Stimulated activated CD4-positive, alpha-beta T cell treated with anti-CD3 and anti-CD28 coated beads, Interleukin-4, amount 100 ng/mL, for 1 hour (primary cell): Measurements from ENCODE around the gene STK40.

ENCODE experiments used
- DNase-seq: peaks from one replicate; pipeline ENCODE4 v3.0.0-alpha.2; 2020

STK40 gene

DNA sequence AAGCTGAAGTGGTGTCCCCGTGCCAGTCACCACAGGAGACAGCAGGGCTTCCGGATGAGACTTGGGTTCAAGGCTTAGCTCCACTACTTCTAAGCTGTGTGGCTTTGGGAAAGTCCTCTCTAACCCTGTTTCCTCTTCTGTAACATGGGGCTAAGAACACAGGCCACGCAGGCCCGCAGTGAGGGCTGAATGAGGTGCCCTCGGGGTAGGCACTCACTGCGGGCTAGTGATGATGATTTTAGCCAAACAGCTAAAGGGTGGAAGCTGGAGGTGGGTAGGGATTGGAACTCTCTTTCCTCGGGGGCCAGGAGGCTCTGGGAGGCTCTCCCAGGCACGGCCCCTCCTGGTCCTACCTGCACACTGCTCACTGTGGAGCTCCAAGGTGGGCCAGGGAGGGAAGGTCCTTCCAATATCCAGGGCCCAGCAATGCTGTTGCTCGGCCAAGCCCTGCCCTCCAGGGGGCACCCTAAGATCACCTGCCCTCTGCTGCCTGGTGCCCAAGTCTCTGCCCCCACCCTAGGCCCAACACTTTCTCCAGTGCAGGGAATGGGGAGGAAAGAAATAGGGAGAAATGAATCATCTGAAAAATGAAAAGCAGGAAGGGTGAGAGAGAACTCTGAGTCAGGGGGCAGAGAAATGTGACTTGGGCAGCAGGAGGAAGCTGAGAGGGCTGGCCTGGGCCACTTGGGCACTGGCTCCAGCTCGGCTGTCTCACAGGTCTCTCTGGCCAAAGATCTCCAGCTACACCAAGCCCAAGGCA, 43.1 kb downstream of the STK40 start:
- peak; percentile 60 for DNase-seq

DNA sequence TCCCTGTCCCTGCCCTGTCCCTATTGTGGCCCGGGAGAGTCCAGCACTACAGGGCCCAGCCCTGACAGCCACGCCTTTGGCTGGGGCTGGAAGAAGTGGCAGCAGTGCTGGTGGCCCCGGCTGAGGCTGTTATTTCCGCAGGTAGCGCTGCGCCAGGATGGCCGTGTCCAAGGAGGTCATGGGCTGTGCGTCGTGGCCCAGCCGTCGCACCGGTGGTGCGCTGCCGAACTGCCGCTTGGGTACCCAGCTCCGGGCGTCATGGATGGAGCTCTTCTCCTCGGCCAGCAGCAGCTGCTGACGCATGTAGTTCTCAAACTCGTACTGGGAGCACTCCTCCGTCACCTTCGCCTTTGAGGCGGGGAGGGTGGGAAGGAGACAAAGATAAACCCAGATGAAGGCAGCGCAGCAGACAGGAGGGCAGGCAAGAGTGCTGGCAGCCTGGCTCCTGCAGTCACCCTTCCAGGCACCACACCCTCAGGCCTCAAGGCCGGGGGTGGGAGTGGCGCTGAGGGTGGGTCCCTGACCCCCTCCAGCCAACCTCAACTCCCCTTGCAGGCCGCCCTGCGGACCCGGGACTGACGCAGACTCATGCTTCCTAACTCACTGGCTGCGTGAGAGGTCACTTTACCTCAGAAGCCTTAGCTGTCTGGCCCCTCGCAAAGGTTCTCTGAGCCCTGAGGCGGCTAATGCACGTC, 44.0 kb downstream of the STK40 start:
- no peak for DNase-seq

DNA sequence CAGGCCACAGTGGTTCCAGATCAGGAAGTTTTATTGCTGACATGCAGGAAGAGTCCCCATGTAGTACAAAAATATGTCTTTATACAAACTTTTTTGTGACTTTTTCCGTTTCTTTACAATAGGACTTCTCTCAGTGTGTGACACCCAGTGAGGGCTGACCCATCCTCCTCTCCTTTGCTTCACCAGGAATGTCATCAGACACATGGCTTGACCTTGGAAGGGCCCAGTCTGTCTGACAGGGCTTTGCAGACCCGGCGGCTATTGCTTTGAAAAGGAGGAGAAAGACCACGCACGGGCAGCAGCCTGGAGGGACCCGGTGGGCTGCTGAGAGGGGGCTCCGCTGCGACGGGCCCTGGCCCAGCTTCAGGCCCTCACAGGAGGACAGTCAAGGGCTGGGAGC, 46.1 kb downstream of the STK40 start:
- no peak for DNase-seq

DNA sequence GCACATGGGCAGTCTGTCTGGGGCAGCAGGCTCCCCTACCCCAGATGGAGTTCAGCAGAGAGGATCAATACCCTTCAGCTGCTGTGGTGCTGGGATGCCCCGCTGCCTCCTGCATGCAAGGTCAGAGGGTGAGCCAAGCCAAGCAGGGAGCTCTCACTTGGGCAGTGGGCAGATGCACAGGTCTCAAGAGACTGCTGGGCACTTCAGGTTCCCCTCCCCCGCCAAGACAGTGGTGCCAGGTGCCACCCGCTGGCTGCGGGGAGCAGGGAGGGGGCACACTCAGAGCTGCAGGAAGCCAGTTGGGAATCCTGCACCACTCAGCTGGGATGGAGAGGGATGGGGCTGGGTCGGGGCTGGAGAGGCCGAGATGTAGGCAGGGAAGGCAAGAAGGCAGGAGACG, 46.5 kb downstream of the STK40 start:
- no peak for DNase-seq

DNA sequence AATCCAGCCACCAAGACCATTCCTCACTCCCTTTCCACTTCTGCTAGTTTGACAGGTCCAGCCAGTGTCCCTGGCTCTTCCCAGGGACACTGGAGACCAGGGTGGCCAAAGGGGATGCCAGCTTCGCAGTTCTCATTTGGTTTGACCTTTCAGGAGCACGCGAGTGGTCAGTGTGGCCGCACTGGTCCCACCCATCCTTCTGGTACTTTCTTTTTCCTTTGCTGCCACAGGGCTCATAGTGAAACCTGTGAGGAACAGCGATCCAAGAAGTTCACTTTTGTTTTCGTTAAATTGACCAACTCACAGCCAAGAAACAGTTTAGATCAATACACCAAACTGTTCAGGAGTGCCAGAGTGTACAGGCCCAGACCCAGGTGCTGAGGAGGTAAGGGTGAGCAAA, 47.9 kb downstream of the STK40 start:
- no peak for DNase-seq

DNA sequence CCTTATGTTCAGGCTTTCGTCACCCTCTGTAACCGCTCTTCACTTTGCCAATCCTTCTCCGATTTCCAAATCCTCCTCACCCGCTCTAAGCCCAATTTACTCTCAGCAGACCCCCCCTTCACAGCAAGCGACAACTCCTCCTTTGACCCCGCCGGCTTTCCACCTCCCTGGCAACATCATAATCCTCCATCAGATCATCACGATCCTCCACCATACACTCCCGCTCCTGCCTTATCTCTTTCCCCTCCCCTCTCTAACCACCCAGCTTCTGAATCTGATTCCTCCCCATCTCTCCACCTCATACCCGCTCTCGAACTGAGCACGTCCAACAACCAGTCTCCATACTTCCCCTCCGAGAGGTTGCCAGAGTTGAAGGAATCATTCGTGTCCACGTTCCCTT, 54.8 kb downstream of the STK40 start:
- DNase-seq, result no peak

DNA sequence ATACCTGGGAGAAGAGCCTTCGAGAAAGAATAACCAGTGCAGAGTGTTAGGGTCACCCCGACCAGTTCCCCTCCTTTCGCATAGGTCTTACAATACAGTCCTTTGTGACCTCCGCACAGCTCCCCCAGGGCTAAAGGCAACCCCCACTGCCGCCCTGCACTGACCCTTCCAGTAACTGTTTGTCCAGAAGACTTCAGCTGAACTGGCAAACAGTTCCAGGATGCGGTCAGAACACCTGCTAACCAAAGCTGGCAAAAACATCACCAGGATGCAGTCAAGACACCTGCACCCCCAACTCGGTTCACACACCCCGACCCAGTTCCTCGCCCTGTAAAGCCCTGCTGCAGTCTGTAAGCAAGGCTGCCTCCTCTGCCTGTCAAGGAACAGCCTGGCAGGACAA, 55.9 kb downstream of the STK40 start:
- no peak for DNase-seq

DNA sequence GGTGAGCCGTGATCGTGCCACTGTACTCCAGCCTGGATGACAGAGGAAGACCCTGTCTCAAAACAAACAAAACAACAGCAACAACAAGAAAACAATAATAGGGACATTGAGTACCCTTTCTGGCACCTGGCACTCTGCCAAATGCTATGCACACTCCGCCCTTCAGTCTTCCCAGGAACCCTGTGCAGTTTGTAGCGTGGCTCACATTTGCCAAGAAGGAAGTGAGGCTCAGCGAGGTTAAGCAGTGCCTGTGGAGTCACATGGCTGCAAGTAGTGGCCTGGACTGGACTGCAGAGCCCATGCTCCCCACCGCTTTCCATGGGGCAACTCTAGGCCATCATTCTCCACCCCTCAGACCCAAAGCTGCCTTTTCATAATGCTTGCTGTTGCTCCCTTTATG, 57.0 kb downstream of the STK40 start:
- DNase-seq, result no peak

DNA sequence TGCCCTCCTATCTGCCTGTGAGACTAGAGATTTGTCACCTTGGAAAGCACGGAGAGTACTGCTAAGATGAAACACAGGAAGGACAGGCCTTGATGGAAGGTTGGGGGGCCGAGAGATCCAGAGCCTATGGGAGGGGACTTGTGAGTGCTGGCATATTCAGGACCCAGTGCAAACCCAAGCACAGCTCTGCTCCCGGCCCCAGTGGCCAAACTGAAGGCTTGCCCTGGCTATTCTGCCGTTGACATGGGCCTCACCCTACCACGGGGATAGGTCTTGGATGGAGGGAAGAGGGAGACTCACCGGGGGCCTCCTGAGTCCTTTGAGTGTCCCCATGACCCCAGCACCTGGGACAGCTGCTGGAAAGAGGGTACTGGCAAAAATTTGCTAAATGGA, 57.6 kb downstream of the STK40 start:
- DNase-seq, result no peak

DNA sequence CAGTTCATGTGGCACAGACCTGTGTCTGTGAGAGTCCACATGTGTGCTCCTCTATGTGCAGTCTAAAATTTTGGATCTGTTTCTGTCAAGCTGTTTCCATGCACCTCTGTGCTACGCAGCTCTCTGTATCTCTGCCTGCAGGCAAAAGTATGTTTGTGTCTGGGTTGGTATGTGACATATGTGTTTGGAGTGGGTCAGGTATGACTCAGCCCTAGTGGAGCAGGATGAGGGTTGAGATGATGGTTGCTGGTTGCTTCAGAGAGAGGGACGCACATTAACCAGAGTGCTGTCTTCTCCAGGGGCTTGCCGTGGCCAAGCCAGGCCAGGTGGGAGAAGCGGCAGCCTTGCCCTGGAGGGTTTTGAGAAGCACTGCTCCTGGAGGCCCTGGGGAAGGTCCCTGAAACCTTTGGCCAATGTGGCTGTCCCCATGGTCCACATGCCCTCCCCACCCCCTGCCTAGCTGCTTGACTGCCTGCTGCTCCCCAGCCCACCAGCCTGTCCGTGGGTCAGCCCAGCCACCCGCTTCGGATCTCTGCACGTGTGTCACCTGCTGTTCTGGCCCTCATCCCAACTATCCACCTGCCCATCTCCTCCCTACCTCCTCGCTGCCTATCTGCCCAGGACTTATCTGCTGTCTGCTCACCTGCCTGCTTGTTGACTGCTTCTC, 58.2 kb downstream of the STK40 start:
- DNase-seq, result no peak

DNA sequence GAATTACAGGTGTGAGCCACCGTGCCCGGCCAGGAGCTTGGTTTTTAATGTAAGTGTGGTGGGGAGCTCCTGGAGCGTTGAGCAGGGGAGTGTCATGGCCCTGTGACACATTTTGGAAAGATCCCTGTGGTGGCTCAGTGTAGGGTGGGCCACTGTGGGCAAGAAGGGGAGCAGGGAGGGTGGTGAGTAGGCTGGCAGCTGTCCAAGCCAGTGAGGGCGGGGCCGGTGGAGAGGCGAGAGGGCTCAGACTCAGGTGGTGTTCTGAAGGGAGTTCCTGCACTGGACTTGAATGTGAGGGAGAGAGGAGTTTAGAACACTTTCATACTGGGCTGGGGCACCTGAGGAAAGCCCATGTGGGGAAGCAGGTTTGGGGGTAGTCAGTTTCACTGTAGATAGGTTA, 59.2 kb downstream of the STK40 start:
- DNase-seq, result no peak

DNA sequence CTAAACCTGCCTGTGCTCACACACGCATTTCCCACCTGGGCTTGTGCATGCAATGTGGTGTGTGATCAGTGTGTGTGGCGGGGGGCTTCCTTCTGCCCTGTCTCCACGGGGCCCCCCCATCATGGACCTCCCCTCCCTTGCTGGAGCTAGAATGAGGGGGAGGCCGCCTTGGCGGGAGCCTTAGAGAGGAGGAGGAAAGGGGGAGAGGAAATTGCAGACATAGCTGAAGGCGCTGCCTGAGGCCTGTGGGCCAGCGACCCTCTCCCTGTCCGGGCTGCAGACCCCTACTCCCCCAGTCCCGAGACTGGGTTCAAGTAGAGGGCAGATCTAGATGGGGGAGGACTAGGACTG, 61.4 kb downstream of the STK40 start:
- no peak for DNase-seq

DNA sequence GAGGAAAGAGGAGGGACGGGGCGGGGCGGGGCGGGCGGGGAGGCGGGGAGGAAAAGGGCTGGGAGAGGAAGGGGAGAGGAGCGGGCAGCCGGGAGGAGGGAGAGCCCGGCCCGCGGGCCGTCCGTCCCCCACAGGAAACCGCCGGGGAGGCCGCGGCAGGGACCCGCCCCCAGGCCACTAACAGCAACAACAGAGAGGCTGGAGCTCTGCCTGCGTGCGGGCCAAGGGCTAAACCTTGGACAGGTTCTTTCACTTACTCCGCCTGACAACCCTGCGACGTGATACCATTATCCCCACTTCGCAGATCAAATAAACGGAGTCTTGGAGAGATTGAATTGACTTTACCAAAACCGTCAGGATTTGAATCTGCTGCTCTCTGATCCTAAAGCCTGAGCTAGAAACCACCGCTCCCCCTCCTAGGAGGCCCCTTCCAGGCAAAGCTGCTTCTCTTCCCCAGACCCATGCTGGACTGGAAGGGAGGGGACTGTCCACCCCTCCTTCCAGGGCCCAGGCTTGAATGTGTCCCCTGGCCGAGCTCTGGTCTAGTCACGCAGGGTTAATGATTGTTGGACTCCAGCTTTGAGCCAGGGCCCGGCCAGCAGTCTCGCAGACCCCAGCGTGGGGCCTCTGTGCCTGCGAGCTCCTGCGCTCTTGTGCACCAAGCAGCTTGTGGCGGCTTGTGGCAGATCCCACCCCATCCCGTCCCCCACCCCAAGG, 61.9 kb downstream of the STK40 start, which contains the start of gene EVA1B:
EVA1B (minus strand) TSS at position 10 of the 717 bp plus-strand sequence. CDS start 608 bp downstream, outside the sequence.
- DNase-seq, result peak; percentile 42

DNA sequence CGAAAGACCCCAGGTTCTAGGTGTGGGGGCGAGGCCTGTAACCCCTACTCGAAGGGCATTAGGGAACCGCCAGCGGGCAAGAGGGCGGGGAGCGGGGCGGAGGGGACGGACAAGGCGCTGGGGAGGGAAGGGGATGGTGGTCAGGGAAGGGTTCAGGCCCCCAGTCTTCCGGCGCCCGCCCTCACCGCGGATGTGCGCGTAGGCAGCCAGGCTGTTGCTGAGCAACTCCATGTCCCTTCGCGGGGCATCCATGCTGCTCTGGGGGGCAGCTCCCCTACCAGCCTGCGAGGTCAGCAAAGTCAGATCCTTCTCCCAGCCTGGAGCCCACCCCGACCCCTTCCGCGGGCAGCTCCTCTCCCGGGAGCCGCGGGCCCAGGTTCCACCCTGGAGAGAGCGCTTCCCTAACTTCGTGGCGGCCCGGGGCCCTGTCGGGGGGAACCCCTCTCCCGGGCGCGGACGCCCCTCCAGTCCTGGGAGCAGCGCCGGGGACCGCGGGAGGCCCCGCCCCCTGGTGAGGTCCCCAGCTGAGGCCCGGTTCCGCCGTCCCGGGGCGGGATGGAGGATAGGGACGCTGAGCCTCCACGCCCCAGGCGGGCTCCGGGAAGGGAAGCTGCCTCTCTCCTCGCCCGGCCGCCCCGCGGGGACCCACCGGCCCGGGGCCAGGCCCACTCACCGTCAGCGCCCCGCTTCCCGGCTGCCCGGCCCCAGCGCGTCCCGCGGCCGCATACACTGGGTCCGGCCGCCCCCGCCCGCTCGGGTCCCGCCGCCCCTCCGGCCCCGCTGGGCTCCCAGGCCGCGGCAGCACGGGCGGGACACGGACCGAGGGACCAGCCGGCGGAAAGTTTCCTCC, 62.7 kb downstream of the STK40 start:
- DNase-seq, result peak; percentile 29

DNA sequence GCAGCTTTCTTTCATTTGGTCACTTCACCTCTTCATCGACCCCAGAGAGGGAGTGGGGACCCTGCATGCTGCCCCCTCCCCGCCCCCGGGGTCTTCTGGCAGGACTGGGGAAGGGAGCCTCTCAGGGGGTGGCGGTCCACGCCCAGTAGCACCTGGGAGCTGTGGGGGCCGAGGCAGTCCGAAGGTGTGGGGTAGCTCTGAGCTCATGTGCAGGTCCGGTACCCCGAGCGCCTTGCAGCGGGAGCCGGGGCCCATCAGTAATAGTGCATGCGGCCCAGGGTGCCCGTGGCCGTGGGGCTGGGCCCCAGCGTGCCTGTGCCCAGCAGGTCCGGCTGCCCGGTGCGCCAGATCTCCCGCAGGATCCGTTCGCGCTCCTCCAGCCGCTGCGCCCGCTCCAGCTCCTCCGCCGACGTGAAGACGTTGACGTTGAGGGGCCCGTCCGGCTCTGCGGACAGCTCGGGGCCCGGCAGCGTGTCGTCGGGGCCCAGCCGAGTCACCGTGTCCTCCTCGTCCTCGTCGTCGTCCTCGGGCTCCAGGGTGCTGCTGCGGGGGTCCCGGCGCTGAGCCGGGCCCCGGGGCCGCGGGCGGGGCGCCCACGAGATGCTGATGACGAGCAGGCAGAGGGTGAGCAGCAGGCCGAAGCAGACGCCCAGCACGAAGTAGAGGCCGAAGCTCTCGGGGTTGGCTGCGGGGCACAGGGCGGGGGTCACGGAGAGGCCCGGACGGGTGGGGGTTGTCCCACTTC, 63.5 kb downstream of the STK40 start:
- DNase-seq, result no peak

DNA sequence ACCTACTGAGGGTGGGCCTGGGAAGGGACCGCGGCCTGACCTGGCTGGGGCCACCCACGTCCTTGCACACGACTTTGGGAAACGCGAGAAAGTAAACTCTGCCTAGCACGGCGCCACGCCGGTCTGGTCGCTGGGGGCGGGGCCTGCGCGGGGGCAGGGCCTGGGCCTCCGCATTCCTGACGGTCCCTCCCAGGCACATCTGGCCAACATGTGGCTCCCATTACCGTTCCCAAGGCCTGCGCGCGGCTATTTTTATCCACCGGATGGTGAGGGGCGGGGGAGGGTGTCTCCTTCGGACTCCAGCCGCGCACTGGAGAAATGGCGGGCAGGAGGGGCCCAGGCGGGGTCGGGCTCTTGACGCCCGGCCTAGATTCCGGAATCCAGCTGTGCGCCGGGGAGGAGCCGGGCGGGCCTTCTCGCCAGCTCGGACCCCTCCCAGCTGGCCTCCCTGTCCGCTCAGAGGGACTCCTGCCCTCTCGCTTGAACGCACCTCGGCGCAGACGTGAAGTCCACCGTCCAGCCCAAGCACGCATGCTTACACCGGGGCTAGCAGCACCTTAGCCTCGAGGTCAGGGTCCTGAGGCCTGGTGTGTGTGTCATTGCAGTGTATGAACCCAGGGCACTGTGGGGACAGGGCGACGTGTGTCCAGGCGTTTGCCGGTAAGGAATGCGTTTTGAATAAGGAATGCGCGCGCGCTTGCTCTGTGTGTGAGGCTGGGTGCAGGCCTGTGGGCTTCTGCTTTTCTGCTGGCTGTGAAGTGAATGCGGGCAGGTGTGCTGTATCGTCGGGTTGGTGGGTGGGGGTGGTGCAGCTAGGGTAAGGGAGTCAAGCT, 64.4 kb downstream of the STK40 start:
- peak; percentile 53 for DNase-seq

DNA sequence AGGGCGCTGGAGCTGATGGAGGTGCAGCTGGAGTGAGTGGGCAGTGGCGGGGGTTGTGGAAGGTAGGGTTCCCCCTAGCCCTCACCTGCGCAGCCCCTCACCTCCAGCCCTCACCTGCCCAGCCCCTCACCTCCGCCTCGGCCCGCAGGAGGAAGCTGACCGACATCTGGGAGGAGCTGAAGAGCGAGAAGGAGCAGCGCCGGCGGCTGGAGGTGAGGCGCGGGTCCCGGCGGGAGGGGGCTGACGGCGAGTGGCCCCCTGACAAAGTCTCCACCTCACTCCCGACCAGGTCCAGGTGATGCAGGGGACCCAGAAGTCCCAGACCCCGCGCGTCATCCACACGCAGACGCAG, 65.0 kb downstream of the STK40 start:
- DNase-seq, result no peak

DNA sequence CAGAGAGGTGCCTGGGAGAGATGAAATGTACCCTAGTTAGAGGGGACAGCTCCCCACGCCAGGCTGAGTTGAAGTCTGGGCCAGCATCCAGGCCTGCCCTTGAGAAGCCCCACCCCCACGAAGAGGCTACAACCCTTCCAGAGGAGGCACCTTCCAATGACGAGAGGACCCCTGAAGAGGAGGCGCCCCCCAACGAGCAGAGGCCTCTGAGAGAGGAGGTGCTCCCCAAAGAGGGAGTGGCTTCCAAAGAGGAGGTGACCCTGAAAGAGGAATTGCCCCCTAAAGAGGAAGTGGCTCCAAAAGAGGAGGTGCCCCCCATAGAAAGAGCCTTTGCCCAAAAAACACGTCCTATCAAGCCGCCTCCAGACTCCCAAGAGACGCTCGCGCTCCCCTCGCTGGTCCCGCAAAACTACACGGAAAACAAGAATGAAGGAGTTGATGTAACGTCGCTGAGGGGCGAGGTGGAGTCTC, 65.4 kb downstream of the STK40 start:
- DNase-seq, result no peak

DNA sequence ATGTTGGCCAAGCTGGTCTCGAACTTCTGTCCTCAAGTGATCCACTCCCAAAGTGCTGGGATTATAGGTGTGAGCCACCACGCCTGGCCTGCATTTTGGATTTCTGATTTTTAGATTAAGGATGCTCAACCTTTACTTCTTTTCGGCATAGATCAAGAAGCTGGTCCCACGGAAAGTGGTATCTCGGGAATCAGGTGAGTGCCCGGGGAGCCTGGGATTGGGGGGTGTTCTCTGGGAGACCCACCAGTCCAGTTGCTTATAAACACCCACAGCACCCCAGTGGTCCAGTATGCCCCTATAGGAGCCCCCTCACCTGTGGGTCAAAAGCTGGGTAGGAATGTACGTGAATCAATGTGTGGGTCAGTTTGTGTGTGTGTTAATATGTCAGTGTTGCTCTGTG, 76.3 kb downstream of the STK40 start:
- no peak for DNase-seq

DNA sequence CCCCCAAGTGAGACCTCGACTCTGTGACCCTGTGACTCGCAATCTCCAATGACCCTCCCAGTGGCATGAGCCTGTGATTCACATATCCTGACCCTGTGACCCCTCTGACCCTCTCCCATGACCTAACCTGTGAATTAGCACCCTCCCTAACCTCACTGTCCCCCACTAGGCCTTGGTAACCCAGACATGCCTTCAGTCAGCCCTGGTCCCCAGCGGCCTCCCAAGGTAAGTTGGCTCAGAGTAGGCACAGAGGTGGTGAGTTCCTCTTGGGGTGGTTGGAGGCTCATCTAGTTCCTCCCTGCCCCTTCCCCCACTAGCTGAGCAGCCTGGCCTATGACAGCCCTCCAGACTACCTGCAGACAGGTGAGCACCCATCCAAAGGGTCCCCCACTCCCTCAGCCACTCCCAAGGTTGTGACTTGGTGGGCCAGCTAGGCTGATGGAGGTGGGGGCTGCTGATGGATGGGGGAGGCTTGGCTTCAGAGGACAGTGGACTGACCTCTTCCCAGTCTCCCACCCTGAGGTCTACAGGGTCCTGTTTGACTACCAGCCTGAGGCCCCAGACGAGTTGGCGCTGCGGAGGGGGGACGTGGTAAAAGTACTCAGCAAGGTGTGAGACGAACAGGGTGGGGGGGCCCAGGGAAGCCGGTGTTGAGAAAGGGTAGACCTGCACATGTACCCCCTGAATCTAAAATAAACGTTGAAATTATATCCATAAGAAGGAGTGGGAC, 78.0 kb downstream of the STK40 start:
- no peak for DNase-seq
